K562 (cell line): ENCODE results near the gene CNBD2. TPM values are rescaled to one million over a fixed set of nuclear protein-coding genes. Genes with fewer than 3 reads are reported as not detected.
A peak's percentile ranks its signal among the peaks of the same experiment; 100 is the strongest.
"Not testable (repeated sequence)": the region's sequence is repeated elsewhere in the genome, so short reads cannot be mapped to it uniquely, and the experiment has no call there.

Experiments used
- ATAC-seq: fragments of 200-7000 bp; cut with Tn5 transposase; 3 replicates; pipeline ENCODE4 v1.9.1; 2020; ENCODE audit warnings: moderate library complexity
- BruUV-seq: library from RNA; stranded (reverse); fragments of 400-500 nt; replicated peaks from 2 replicates; lab custom pipeline; 2021; lab: Mats Ljungman, UMichigan
- CTCF ChIA-PET: fragments of 300-600 bp; formaldehyde crosslinking; extraction: SDS; loops from one replicate; lab custom pipeline; 2021; ENCODE audit warnings: low intra/inter-chr PET ratio; lab: Yijun Ruan, JAX
- POLR2A ChIA-PET: fragments of 300-600, 350-650 bp; sonication (Branson Sonifier 250); formaldehyde crosslinking; extraction: SDS; loops from one replicate; lab custom pipeline; 2021; ENCODE audit warnings: antibody characterized with exemption, inconsistent platforms; lab: Yijun Ruan, JAX
- DNase-seq, 4 experiments: peaks; one replicate each; pipeline versions ENCODE4 v3.0.0 to v3.0.0-alpha.2; 2011 to 2018; ENCODE audit warnings: low spot score in 3 of 4, mixed read lengths in 3 of 4; ENCODE audit errors: extremely low read depth in 1 of 4
- FAIRE-seq: peaks from 2 replicates; lab custom pipeline; 2011; peaks lifted over from hg19 to GRCh38; lab: Jason Lieb, UNC
- H2AFZ ChIP-seq: 2 replicates; pipeline ENCODE4 v1.6.0; 2011; ENCODE audit warnings: low read depth, low read length, control low read depth, inconsistent platforms
- H3K27ac ChIP-seq: fragments of 200-600 bp; 3 replicates; pipeline ENCODE4 v1.8.0; 2011; ENCODE audit warnings: low read depth, mild to moderate bottlenecking, control low read depth, inconsistent platforms, low read length, moderate library complexity, mixed read lengths; ENCODE audit errors: extremely low read depth
- H3K27me3 ChIP-seq, 2 experiments: fragments of 300-600 bp in 1 of 2; 2 replicates in 1 of 2; 3 replicates in 1 of 2; pipeline versions ENCODE4 v1.6.0 to v1.8.0; 2011; ENCODE audit warnings: inconsistent platforms in 2 of 2, low read length in 2 of 2, mild to moderate bottlenecking in 1 of 2, mixed read lengths in 1 of 2, moderate library complexity in 1 of 2; ENCODE audit not compliant: control insufficient read depth in 2 of 2, insufficient read depth in 2 of 2
- H3K36me3 ChIP-seq: fragments of 300-600 bp; 3 replicates; pipeline ENCODE4 v1.8.0; 2011; ENCODE audit warnings: mild to moderate bottlenecking, low read length, inconsistent platforms; ENCODE audit not compliant: control insufficient read depth, insufficient read depth
- H3K4me1 ChIP-seq, 2 experiments: fragments of 200-600 bp in 1 of 2; replicated peaks in 1 of 2; 2 replicates in 1 of 2; 3 replicates in 1 of 2; pipeline versions ENCODE4 v1.5.1 to v1.8.0; 2011; ENCODE audit warnings: inconsistent platforms in 2 of 2, low read length in 2 of 2, mild to moderate bottlenecking in 1 of 2, mixed read lengths in 1 of 2, moderate library complexity in 1 of 2; ENCODE audit not compliant: control insufficient read depth in 2 of 2, insufficient read depth in 2 of 2
- H3K4me2 ChIP-seq: 2 replicates; pipeline ENCODE4 v1.6.1; 2011; ENCODE audit warnings: low read length, control low read depth, inconsistent platforms, mixed read lengths; ENCODE audit not compliant: insufficient read depth
- H3K4me3 ChIP-seq: fragments of 200-600 bp; sonication (generic), shearing (Covaris generic); 2 replicates; pipeline ENCODE4 v1.5.1; 2016; ENCODE audit warnings: control low read depth, inconsistent platforms
- H3K79me2 ChIP-seq: fragments of 200-600 bp; 3 replicates; pipeline ENCODE4 v1.8.0; 2011; ENCODE audit warnings: low read length, inconsistent platforms; ENCODE audit not compliant: control insufficient read depth, insufficient read depth
- H3K9ac ChIP-seq, 2 experiments: 2 replicates each; pipeline versions ENCODE4 v1.6.0 to v1.6.1; 2011; ENCODE audit warnings: low read depth in 2 of 2, low read length in 2 of 2, control low read depth in 1 of 2, inconsistent platforms in 1 of 2, mild to moderate bottlenecking in 1 of 2, mixed read lengths in 1 of 2; ENCODE audit not compliant: insufficient read depth in 1 of 2
- H3K9me1 ChIP-seq: one replicate; pipeline ENCODE4 v1.6.0; 2011; ENCODE audit warnings: inconsistent platforms, mild to moderate bottlenecking, low read length, moderate library complexity; ENCODE audit not compliant: control insufficient read depth, insufficient read depth
- H3K9me3 ChIP-seq: replicated peaks from 2 replicates; pipeline ENCODE4 v1.5.1; 2011; ENCODE audit warnings: low read depth, low read length, inconsistent platforms; ENCODE audit not compliant: control insufficient read depth, insufficient read depth
- H4K20me1 ChIP-seq: replicated peaks from 2 replicates; pipeline ENCODE4 v1.6.1; 2011; ENCODE audit warnings: low read length, inconsistent platforms, mixed read lengths; ENCODE audit not compliant: control insufficient read depth, insufficient read depth
- CBX3 ChIP-seq, 2 experiments: IDR thresholded peaks; 1 replicate in 1 of 2; 2 replicates in 1 of 2; pipeline ENCODE4 v1.6.1; 2012; ENCODE audit warnings: inconsistent platforms in 2 of 2, low read length in 2 of 2, borderline replicate concordance in 1 of 2, control low read depth in 1 of 2
- L3MBTL2 ChIP-seq: fragments of 450-650 bp; IDR thresholded peaks from 2 replicates; pipeline ENCODE4 v1.6.1; 2016; ENCODE audit warnings: mild to moderate bottlenecking, moderate library complexity
- TRIM24 ChIP-seq, 2 experiments: fragments of 450-650 bp; IDR thresholded peaks; 2 replicates each; pipeline ENCODE4 v1.6.1; 2016
- ZFP36 ChIP-seq: fragments of 150-350 bp; IDR thresholded peaks from 2 replicates; pipeline ENCODE4 v1.6.1; 2018; ENCODE audit warnings: low read length, low read depth; ENCODE audit not compliant: partially characterized antibody
- ZNF431 ChIP-seq: sonication (generic); formaldehyde crosslinking; IDR thresholded peaks from 2 replicates; pipeline ENCODE4 v1.8.0; 2022; ENCODE audit warnings: mild to moderate bottlenecking, missing genetic modification reagents
- WGBS: fragments of 100-300 bp; shearing (Covaris generic); methylation state at CpG from one replicate; pipeline ENCODE4 v1.1.6; 2016; ENCODE audit warnings: low coverage, mixed read lengths; ENCODE audit not compliant: insufficient coverage; ENCODE audit errors: missing lambda C conversion rate; 5-methylcytosine and 5-hydroxymethylcytosine counted together
- in situ Hi-C: fragments of 300-500 bp; cut with MboI; formaldehyde crosslinking; loops from 4 replicates; pipeline ENCODE4 v1.15.0; 2018; ENCODE audit warnings: inconsistent platforms, mixed read lengths
- intact Hi-C: fragments of 100-400 bp; cut with micrococcal nuclease; formaldehyde crosslinking; loops from 2 replicates; pipeline ENCODE4 v1.14.2; 2022
- polyA plus RNA-seq, 8 experiments: library from polyadenylated mRNA; depleted of rRNA in 4 of 8; stranded (reverse) in 5 of 8; unstranded in 3 of 8; fragments of >200 nt; fragmentation: Nextera tagmentation in 2 of 8; fragmentation: Illumina TruSeq in 1 of 8; extraction: Ambion mirVana in 2 of 8; extraction: Trizol in 1 of 8; gene quantifications; 2 replicates each; pipeline versions ENCODE4 v1.2.1 to v1.2.3, GENCODE V29; 2011 to 2014; ENCODE audit warnings: inconsistent platforms in 1 of 8, missing spikeins in 1 of 8
- total RNA-seq, 7 experiments: library from RNA; depleted of rRNA in 6 of 7; stranded (reverse); fragments of >200 nt in 6 of 7; fragmentation: Illumina TruSeq in 2 of 7; extraction: Trizol in 2 of 7; gene quantifications; 2 replicates each; pipeline versions ENCODE4 v1.2.1 to v1.2.3, GENCODE V29; 2011 to 2021; ENCODE audit warnings: low replicate concordance in 1 of 7
- TF ChIP-seq, protein P1 (sequence below): fragments of 450-650 bp; IDR thresholded peaks from 2 replicates; pipeline ENCODE4 v1.6.1; 2016; ENCODE audit warnings: mild to moderate bottlenecking, moderate library complexity

Gene CNBD2
- total and polyA plus RNA-seq, 9 of the 15 experiments (the other 6 are each of a cell fraction or from before 2014, with no cell fraction given), result 3.2 to 17.5 (median 5.3) TPM

DNA sequence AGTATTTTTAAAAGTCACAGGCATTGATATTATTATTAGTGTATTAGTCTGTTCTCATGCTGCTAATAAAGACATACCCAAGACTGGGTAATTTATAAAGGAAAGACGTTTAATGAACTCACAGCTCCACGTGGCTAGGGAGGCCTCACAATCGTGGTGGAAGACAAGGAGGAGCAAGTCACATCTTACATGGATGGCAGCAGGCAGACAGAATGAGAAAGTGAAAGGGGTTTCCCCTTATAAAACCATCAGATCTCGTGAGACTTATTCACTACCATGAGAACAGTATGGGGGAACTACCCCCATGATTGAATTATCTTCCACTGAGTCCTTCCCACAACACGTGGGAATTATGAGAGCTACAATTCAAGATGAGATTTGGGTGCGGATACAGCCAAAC is 9.1 kb upstream of the CNBD2 start:
- H3K9me3 ChIP-seq, H3K79me2 ChIP-seq, ATAC-seq, H4K20me1 ChIP-seq, H3K4me2 ChIP-seq, H3K4me1 ChIP-seq, FAIRE-seq, H3K27me3 ChIP-seq, H3K4me3 ChIP-seq, H3K36me3 ChIP-seq, BruUV-seq, H3K27ac ChIP-seq, H2AFZ ChIP-seq, CTCF ChIA-PET, H3K9me1 ChIP-seq, H3K9ac ChIP-seq, DNase-seq, intact Hi-C loops, in situ Hi-C loops, POLR2A ChIA-PET: not testable (repeated sequence)
- TF ChIP-seq L3MBTL2 (peak; percentile 15; the same call in 1 of the 2 replicates), ZFP36 (peak; percentile 42), CBX3 (IDR thresholded peaks at IDR 0.05; ENCODE audit: borderline replicate concordance in 1 of 2, low read length in 2 of 2) (peak in 1 of 2 experiments; percentile 31; a peak in 1 of 3 replicates), ZNF431 (CRISPR knock-in tag) (peak; percentile 99), TRIM24 (IDR thresholded peaks at IDR 0.05) (peak in 1 of 2 experiments; percentile 54; a peak in 3 of 4 replicates)
- TF ChIP-seq, protein P1, sequence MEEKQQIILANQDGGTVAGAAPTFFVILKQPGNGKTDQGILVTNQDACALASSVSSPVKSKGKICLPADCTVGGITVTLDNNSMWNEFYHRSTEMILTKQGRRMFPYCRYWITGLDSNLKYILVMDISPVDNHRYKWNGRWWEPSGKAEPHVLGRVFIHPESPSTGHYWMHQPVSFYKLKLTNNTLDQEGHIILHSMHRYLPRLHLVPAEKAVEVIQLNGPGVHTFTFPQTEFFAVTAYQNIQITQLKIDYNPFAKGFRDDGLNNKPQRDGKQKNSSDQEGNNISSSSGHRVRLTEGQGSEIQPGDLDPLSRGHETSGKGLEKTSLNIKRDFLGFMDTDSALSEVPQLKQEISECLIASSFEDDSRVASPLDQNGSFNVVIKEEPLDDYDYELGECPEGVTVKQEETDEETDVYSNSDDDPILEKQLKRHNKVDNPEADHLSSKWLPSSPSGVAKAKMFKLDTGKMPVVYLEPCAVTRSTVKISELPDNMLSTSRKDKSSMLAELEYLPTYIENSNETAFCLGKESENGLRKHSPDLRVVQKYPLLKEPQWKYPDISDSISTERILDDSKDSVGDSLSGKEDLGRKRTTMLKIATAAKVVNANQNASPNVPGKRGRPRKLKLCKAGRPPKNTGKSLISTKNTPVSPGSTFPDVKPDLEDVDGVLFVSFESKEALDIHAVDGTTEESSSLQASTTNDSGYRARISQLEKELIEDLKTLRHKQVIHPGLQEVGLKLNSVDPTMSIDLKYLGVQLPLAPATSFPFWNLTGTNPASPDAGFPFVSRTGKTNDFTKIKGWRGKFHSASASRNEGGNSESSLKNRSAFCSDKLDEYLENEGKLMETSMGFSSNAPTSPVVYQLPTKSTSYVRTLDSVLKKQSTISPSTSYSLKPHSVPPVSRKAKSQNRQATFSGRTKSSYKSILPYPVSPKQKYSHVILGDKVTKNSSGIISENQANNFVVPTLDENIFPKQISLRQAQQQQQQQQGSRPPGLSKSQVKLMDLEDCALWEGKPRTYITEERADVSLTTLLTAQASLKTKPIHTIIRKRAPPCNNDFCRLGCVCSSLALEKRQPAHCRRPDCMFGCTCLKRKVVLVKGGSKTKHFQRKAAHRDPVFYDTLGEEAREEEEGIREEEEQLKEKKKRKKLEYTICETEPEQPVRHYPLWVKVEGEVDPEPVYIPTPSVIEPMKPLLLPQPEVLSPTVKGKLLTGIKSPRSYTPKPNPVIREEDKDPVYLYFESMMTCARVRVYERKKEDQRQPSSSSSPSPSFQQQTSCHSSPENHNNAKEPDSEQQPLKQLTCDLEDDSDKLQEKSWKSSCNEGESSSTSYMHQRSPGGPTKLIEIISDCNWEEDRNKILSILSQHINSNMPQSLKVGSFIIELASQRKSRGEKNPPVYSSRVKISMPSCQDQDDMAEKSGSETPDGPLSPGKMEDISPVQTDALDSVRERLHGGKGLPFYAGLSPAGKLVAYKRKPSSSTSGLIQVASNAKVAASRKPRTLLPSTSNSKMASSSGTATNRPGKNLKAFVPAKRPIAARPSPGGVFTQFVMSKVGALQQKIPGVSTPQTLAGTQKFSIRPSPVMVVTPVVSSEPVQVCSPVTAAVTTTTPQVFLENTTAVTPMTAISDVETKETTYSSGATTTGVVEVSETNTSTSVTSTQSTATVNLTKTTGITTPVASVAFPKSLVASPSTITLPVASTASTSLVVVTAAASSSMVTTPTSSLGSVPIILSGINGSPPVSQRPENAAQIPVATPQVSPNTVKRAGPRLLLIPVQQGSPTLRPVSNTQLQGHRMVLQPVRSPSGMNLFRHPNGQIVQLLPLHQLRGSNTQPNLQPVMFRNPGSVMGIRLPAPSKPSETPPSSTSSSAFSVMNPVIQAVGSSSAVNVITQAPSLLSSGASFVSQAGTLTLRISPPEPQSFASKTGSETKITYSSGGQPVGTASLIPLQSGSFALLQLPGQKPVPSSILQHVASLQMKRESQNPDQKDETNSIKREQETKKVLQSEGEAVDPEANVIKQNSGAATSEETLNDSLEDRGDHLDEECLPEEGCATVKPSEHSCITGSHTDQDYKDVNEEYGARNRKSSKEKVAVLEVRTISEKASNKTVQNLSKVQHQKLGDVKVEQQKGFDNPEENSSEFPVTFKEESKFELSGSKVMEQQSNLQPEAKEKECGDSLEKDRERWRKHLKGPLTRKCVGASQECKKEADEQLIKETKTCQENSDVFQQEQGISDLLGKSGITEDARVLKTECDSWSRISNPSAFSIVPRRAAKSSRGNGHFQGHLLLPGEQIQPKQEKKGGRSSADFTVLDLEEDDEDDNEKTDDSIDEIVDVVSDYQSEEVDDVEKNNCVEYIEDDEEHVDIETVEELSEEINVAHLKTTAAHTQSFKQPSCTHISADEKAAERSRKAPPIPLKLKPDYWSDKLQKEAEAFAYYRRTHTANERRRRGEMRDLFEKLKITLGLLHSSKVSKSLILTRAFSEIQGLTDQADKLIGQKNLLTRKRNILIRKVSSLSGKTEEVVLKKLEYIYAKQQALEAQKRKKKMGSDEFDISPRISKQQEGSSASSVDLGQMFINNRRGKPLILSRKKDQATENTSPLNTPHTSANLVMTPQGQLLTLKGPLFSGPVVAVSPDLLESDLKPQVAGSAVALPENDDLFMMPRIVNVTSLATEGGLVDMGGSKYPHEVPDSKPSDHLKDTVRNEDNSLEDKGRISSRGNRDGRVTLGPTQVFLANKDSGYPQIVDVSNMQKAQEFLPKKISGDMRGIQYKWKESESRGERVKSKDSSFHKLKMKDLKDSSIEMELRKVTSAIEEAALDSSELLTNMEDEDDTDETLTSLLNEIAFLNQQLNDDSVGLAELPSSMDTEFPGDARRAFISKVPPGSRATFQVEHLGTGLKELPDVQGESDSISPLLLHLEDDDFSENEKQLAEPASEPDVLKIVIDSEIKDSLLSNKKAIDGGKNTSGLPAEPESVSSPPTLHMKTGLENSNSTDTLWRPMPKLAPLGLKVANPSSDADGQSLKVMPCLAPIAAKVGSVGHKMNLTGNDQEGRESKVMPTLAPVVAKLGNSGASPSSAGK, result 0 out of 2 replicates have a peak, but pooled peaks have one; percentile 15
- 12% methylated on average over 6 of the region's 6 CpGs for WGBS
